ENCODE results near the gene PLCB2.

PLCB2 gene

DNA sequence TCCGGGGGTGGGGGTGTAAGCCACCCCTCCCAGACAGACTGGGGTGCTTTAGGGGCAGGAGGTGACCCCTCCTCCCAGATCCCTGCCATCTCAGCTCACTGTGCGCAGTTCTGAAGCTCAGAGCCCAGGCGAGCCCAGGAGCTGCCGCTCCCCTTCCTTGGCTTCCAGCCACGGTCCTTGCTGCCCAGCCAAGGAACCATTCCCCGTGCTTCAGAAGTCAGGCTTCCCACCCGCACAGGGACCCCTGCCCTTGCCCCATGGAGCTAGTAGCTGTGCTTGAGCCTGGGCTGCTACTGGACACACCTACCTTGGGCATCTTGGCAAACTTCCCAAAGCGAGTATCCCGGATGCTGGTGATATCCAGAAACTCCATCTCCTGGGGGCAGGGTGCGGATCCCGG lies 4.8 kb downstream of the PLCB2 start:
- Histone ChIP-seq H2AFZ (no peak overlapping the region), H3K4me2 (ENCODE audit: low read length) (no peak overlapping the region), H3K36me3 (ENCODE audit: control insufficient read depth, insufficient read depth, low read length) (no peaks in the 10 kb centered on the region), H3K4me1 (no peaks in the 10 kb centered on the region), H3K27ac (no peak overlapping the region), H3K4me3 (ENCODE audit: low read depth, low read length) (no peak overlapping the region), H3K9me3 (ENCODE audit: control insufficient read depth, low read length) (no peaks in the 10 kb centered on the region), H3K9ac (no peak overlapping the region), H3K79me2 (no peaks in the 10 kb centered on the region), H3K27me3 (ENCODE audit: control insufficient read depth, insufficient read depth, low read length) (no peaks in the 10 kb centered on the region)
- TF ChIP-seq, protein P1, sequence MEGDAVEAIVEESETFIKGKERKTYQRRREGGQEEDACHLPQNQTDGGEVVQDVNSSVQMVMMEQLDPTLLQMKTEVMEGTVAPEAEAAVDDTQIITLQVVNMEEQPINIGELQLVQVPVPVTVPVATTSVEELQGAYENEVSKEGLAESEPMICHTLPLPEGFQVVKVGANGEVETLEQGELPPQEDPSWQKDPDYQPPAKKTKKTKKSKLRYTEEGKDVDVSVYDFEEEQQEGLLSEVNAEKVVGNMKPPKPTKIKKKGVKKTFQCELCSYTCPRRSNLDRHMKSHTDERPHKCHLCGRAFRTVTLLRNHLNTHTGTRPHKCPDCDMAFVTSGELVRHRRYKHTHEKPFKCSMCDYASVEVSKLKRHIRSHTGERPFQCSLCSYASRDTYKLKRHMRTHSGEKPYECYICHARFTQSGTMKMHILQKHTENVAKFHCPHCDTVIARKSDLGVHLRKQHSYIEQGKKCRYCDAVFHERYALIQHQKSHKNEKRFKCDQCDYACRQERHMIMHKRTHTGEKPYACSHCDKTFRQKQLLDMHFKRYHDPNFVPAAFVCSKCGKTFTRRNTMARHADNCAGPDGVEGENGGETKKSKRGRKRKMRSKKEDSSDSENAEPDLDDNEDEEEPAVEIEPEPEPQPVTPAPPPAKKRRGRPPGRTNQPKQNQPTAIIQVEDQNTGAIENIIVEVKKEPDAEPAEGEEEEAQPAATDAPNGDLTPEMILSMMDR (IDR thresholded peaks at IDR 0.05), result no peak

DNA sequence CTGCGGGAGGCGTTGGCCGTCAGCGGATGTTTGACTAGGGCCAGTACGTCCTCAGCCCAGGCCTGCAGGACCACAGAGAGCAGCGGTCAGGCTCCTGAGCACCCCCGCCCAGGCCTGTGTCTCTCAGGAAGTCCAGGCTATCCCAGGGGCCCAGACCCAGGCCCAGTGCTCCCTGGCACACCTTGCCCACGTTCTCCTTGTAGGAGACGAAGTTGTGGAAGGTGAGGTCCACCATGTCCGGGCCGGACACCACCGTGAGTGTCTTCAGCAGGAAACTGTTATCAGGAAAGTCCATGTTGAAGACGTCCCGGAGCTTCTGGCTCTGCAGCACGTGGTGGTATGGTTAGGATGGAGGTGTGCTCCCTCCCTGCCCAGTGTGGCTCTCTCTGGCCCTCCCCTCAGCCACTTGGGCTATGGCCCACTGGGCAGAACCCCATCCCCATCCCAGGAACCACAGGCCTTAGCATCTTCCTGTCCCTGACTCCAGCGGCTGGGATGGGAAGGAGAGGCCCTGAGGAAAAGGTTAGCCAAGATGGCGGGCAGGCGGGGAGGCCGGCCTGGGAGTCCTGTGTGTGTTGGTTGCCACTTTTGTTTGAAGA lies 5.3 kb downstream of the PLCB2 start:
- no peaks in the 10 kb centered on the region for H3K36me3 ChIP-seq (ENCODE audit: control insufficient read depth, insufficient read depth, low read length)
- H3K27me3 ChIP-seq (ENCODE audit: control insufficient read depth, insufficient read depth, low read length), result no peaks in the 10 kb centered on the region
- no peak overlapping the region for H3K9ac ChIP-seq
- no peak overlapping the region for H3K4me2 ChIP-seq (ENCODE audit: low read length)
- no peak overlapping the region for H3K27ac ChIP-seq
- no peaks in the 10 kb centered on the region for H3K9me3 ChIP-seq (ENCODE audit: control insufficient read depth, low read length)
- no peaks in the 10 kb centered on the region for H3K79me2 ChIP-seq
- H2AFZ ChIP-seq, result no peak overlapping the region
- TF ChIP-seq, protein P1 (IDR thresholded peaks at IDR 0.05), result no peak
- H3K4me3 ChIP-seq (ENCODE audit: low read depth, low read length), result no peak overlapping the region
- H3K4me1 ChIP-seq, result no peaks in the 10 kb centered on the region

DNA sequence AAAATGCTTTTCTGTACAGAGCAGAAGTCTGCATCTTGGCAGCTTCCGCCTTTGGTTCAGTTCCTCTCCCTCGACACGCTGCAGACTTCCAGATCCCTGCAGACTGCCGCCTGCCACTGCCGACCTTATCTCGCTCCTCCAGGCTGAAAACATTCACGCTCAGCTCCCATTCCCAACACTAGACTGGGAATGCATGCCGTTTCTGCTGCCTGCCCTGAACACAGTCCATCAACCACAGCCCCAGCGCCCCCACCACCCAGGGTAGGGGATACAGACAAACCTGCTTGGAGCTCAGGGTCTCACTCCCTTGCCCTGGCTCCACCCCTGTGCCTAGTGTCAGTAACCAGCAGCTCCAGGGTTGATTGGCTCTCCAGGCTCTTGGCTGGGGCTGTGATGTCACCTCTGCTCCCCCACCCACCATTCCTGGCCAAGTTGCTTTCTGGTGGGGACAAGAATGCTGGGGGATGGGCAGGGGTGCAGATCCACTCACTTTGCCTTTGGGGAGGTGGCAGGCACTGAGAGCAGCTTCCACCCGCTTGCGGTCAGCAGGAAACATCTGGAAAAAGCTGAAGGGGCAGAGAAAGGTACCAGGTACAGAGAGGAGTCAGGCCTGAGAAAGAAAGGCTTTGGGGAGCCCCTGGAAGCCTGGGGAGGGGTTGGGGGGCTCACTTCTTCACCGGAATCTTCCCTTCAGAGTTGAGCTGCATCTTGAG lies 6.1 kb downstream of the PLCB2 start:
- Histone ChIP-seq H3K4me2 (ENCODE audit: low read length) (no peak overlapping the region), H3K9me3 (ENCODE audit: control insufficient read depth, low read length) (no peaks in the 10 kb centered on the region), H3K9ac (no peak overlapping the region), H2AFZ (no peak overlapping the region), H3K79me2 (no peaks in the 10 kb centered on the region), H3K36me3 (ENCODE audit: control insufficient read depth, insufficient read depth, low read length) (no peaks in the 10 kb centered on the region), H3K27me3 (ENCODE audit: control insufficient read depth, insufficient read depth, low read length) (no peaks in the 10 kb centered on the region), H3K27ac (no peak overlapping the region), H3K4me3 (ENCODE audit: low read depth, low read length) (no peak overlapping the region), H3K4me1 (no peaks in the 10 kb centered on the region)
- TF ChIP-seq, protein P1 (IDR thresholded peaks at IDR 0.05), result no peak

DNA sequence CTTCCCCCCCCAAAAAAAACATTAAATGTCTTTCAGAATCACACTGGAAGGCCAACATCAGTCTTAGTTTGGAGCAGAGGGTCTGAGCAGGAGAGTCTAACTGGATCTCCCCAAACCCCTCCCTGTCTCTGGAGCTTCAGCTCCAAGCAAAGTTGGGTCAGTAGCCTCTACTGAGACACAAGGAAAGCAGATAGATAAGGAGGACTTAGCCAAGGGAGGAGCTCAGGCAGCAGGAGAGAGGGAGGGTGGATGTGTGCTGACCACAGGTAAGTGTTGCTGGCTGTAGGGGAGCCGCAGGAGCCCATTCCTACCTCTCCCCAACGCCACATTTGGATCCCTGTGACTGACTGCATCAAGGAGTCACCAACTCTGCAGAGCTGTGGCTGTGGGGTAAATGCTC lies 7.0 kb downstream of the PLCB2 start:
- Histone ChIP-seq H3K9ac (no peak overlapping the region), H3K27me3 (ENCODE audit: control insufficient read depth, insufficient read depth, low read length) (no peaks in the 10 kb centered on the region), H3K4me3 (ENCODE audit: low read depth, low read length) (no peak overlapping the region), H3K27ac (no peak overlapping the region), H3K9me3 (ENCODE audit: control insufficient read depth, low read length) (no peaks in the 10 kb centered on the region), H3K4me1 (no peaks in the 10 kb centered on the region), H3K36me3 (ENCODE audit: control insufficient read depth, insufficient read depth, low read length) (no peaks in the 10 kb centered on the region), H3K79me2 (no peaks in the 10 kb centered on the region), H2AFZ (no peak overlapping the region), H3K4me2 (ENCODE audit: low read length) (no peak overlapping the region)
- TF ChIP-seq, protein P1 (IDR thresholded peaks at IDR 0.05), result no peak

DNA sequence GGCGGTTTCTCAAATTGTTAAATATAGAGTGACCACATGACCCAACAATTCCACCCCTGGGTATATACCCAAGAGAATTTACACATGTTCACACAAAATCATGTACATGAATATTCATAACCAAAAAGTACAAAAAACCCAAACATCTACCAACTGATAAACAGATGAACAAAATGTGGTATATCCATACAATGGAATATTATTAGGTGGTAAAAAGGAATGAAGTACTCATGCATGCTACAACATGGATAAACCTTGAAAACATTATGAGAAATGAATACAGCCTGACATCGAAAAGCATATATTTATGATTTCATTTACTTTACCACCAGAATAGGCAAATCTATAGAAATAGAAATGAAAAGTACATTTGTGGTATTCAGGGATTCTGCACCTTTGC lies 7.4 kb downstream of the PLCB2 start:
- H3K27ac ChIP-seq, result no peak overlapping the region
- H3K9ac ChIP-seq, result no peak overlapping the region
- no peaks in the 10 kb centered on the region for H3K79me2 ChIP-seq
- H3K4me1 ChIP-seq, result no peaks in the 10 kb centered on the region
- H3K9me3 ChIP-seq (ENCODE audit: control insufficient read depth, low read length), result no peaks in the 10 kb centered on the region
- TF ChIP-seq, protein P1 (IDR thresholded peaks at IDR 0.05), result no peak
- H3K4me2 ChIP-seq (ENCODE audit: low read length), result no peak overlapping the region
- no peaks in the 10 kb centered on the region for H3K36me3 ChIP-seq (ENCODE audit: control insufficient read depth, insufficient read depth, low read length)
- H3K4me3 ChIP-seq (ENCODE audit: low read depth, low read length), result no peak overlapping the region
- H2AFZ ChIP-seq, result no peak overlapping the region
- H3K27me3 ChIP-seq (ENCODE audit: control insufficient read depth, insufficient read depth, low read length), result no peaks in the 10 kb centered on the region

All from parathyroid adenoma (tissue), 2 donors.